Neutrophil (primary cell): ENCODE measurements around the gene ATP5PO.

ENCODE experiments used
- H3K27ac ChIP-seq: fragments of 200-600 bp; sonication (generic); 2 replicates; pipeline ENCODE4 v1.5.1; 2016; ENCODE audit warnings: mild to moderate bottlenecking, moderate library complexity
- H3K27me3 ChIP-seq: fragments of 200-600 bp; sonication (generic); 2 replicates; pipeline ENCODE4 v1.6.0; 2016; ENCODE audit warnings: mild to moderate bottlenecking
- H3K36me3 ChIP-seq: fragments of 200-600 bp; sonication (generic); 2 replicates; pipeline ENCODE4 v1.5.1; 2017
- H3K4me1 ChIP-seq, 2 experiments: fragments of 200-600 bp in 1 of 2; sonication (generic) in 1 of 2; 1 replicate in 1 of 2; 2 replicates in 1 of 2; pipeline versions ENCODE4 v1.5.1 to v1.6.1; 2013 to 2016; ENCODE audit warnings: low read depth in 1 of 2, low read length in 1 of 2, mild to moderate bottlenecking in 1 of 2, moderate library complexity in 1 of 2; ENCODE audit not compliant: control insufficient read depth in 1 of 2, insufficient read depth in 1 of 2
- H3K4me3 ChIP-seq, 2 experiments: fragments of 200-600 bp in 1 of 2; sonication (generic) in 1 of 2; 1 replicate in 1 of 2; 2 replicates in 1 of 2; pipeline ENCODE4 v1.5.1; 2013 to 2016; ENCODE audit warnings: low read depth in 1 of 2, low read length in 1 of 2, mild to moderate bottlenecking in 1 of 2, moderate library complexity in 1 of 2
- H3K9me3 ChIP-seq: fragments of 200-600 bp; sonication (generic); 2 replicates; pipeline ENCODE4 v1.5.1; 2016
- CTCF ChIP-seq: fragments of 200-600 bp; sonication (generic); IDR thresholded peaks from 2 replicates; pipeline ENCODE4 v1.5.1; 2016; ENCODE audit warnings: antibody characterized with exemption

The ATP5PO gene

GRCh38 chr21:33938381-33938780 lies 22.8 kb upstream of the ATP5PO start:
- H3K27ac ChIP-seq, result no peak overlapping the region
- H3K4me1 ChIP-seq, result peaks cover 18 to 21% of the 10 kb centered on the region in 2 experiments
- no peaks in the 10 kb centered on the region for H3K9me3 ChIP-seq
- H3K4me3 ChIP-seq, result no peak overlapping the region
- TF ChIP-seq CTCF, result no peak
- H3K27me3 ChIP-seq, result no peaks in the 10 kb centered on the region
- no peaks in the 10 kb centered on the region for H3K36me3 ChIP-seq

GRCh38 chr21:33937931-33938339 lies 22.3 kb upstream of the ATP5PO start:
- no peaks in the 10 kb centered on the region for H3K9me3 ChIP-seq
- peaks cover 18 to 21% of the 10 kb centered on the region in 2 experiments for H3K4me1 ChIP-seq
- TF ChIP-seq CTCF, result no peak
- peak overlapping the region; percentile 48 for H3K27ac ChIP-seq
- peak overlapping the region; percentile 8 to 31 for H3K4me3 ChIP-seq
- no peaks in the 10 kb centered on the region for H3K36me3 ChIP-seq
- H3K27me3 ChIP-seq, result no peaks in the 10 kb centered on the region

GRCh38 chr21:33937146-33937545 lies 21.5 kb upstream of the ATP5PO start:
- TF ChIP-seq CTCF, result no peak
- Histone ChIP-seq H3K4me3 (no peak overlapping the region), H3K27ac (peak overlapping the region; percentile 48), H3K9me3 (no peaks in the 10 kb centered on the region), H3K36me3 (no peaks in the 10 kb centered on the region), H3K4me1 (peaks cover 23 to 27% of the 10 kb centered on the region in 2 experiments), H3K27me3 (no peaks in the 10 kb centered on the region)

GRCh38 chr21:33936301-33937038 lies 20.9 kb upstream of the ATP5PO start:
- Histone ChIP-seq H3K27me3 (no peaks in the 10 kb centered on the region), H3K4me3 (no peak overlapping the region), H3K9me3 (no peaks in the 10 kb centered on the region), H3K4me1 (peaks cover 29 to 30% of the 10 kb centered on the region in 2 experiments), H3K27ac (peak overlapping the region; percentile 48), H3K36me3 (no peaks in the 10 kb centered on the region)
- no peak for TF ChIP-seq CTCF

GRCh38 chr21:33932731-33933130 lies 17.1 kb upstream of the ATP5PO start:
- no peak overlapping the region for H3K4me3 ChIP-seq
- no peak overlapping the region for H3K27ac ChIP-seq

More at GRCh38 chr21:33932731-33933130, 17.1 kb upstream of the ATP5PO start:
- no peaks in the 10 kb centered on the region for H3K27me3 ChIP-seq
- H3K4me1 ChIP-seq, result peaks cover 28 to 30% of the 10 kb centered on the region in 2 experiments
- no peak for TF ChIP-seq CTCF
- H3K9me3 ChIP-seq, result no peaks in the 10 kb centered on the region
- H3K36me3 ChIP-seq, result no peaks in the 10 kb centered on the region
